ENCODE results near the gene SNTB2. TPM values are rescaled to one million over a fixed set of nuclear protein-coding genes. Genes with fewer than 3 reads are reported as not detected.

Gene SNTB2
- total and polyA plus RNA-seq, 2 of the 13 experiments (the other 11 are each of a cell fraction or from before 2014, with no cell fraction given), result 11.5 to 19.2 TPM

- peak; percentile 13; the same call in 1 of the 2 replicates for TF ChIP-seq ARNT2 (CRISPR knock-in tag; IDR thresholded peaks at IDR 0.05; ENCODE audit: low read depth)
- TF ChIP-seq, protein P1, sequence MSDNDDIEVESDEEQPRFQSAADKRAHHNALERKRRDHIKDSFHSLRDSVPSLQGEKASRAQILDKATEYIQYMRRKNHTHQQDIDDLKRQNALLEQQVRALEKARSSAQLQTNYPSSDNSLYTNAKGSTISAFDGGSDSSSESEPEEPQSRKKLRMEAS (IDR thresholded peaks at IDR 0.05), result peak; percentile 13
- TF ChIP-seq, protein P2, sequence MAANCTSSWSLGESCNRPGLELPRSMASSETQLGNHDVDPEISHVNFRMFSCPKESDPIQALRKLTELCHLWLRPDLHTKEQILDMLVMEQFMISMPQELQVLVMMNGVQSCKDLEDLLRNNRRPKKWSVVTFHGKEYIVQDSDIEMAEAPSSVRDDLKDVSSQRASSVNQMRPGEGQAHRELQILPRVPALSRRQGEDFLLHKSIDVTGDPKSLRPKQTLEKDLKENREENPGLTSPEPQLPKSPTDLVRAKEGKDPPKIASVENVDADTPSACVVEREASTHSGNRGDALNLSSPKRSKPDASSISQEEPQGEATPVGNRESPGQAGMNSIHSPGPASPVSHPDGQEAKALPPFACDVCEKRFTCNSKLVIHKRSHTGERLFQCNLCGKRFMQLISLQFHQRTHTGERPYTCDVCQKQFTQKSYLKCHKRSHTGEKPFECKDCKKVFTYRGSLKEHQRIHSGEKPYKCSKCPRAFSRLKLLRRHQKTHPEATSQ (CRISPR knock-in tag; IDR thresholded peaks at IDR 0.05; ENCODE audit: borderline replicate concordance), result 0 out of 2 replicates have a peak, but pooled peaks have one; percentile 61
- TF ChIP-seq, protein P3, sequence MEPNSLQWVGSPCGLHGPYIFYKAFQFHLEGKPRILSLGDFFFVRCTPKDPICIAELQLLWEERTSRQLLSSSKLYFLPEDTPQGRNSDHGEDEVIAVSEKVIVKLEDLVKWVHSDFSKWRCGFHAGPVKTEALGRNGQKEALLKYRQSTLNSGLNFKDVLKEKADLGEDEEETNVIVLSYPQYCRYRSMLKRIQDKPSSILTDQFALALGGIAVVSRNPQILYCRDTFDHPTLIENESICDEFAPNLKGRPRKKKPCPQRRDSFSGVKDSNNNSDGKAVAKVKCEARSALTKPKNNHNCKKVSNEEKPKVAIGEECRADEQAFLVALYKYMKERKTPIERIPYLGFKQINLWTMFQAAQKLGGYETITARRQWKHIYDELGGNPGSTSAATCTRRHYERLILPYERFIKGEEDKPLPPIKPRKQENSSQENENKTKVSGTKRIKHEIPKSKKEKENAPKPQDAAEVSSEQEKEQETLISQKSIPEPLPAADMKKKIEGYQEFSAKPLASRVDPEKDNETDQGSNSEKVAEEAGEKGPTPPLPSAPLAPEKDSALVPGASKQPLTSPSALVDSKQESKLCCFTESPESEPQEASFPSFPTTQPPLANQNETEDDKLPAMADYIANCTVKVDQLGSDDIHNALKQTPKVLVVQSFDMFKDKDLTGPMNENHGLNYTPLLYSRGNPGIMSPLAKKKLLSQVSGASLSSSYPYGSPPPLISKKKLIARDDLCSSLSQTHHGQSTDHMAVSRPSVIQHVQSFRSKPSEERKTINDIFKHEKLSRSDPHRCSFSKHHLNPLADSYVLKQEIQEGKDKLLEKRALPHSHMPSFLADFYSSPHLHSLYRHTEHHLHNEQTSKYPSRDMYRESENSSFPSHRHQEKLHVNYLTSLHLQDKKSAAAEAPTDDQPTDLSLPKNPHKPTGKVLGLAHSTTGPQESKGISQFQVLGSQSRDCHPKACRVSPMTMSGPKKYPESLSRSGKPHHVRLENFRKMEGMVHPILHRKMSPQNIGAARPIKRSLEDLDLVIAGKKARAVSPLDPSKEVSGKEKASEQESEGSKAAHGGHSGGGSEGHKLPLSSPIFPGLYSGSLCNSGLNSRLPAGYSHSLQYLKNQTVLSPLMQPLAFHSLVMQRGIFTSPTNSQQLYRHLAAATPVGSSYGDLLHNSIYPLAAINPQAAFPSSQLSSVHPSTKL (CRISPR knock-in tag; IDR thresholded peaks at IDR 0.05), result peak; percentile 29; the same call in 1 of the 2 replicates
- 0 out of 2 replicates have a peak, but pooled peaks have one; percentile 13 for TF ChIP-seq ZNF670 (CRISPR knock-in tag; IDR thresholded peaks at IDR 0.05; ENCODE audit: borderline replicate concordance)
- 0 out of 2 replicates have a peak, but pooled peaks have one; percentile 49 for TF ChIP-seq HDAC2 (CRISPR knock-in tag; IDR thresholded peaks at IDR 0.05)
- TF ChIP-seq, protein P4, sequence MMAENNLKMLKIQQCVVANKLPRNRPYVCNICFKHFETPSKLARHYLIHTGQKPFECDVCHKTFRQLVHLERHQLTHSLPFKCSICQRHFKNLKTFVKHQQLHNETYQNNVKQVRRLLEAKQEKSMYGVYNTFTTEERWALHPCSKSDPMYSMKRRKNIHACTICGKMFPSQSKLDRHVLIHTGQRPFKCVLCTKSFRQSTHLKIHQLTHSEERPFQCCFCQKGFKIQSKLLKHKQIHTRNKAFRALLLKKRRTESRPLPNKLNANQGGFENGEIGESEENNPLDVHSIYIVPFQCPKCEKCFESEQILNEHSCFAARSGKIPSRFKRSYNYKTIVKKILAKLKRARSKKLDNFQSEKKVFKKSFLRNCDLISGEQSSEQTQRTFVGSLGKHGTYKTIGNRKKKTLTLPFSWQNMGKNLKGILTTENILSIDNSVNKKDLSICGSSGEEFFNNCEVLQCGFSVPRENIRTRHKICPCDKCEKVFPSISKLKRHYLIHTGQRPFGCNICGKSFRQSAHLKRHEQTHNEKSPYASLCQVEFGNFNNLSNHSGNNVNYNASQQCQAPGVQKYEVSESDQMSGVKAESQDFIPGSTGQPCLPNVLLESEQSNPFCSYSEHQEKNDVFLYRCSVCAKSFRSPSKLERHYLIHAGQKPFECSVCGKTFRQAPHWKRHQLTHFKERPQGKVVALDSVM (CRISPR knock-in tag; IDR thresholded peaks at IDR 0.05), result peak; percentile 71; the same call in 1 of the 2 replicates
- TF ChIP-seq ZNF138 (CRISPR knock-in tag; IDR thresholded peaks at IDR 0.05; ENCODE audit: low read depth), result peak; percentile 44
- TF ChIP-seq ZNF580 (CRISPR knock-in tag; IDR thresholded peaks at IDR 0.05; ENCODE audit: borderline replicate concordance, low read depth), result 0 out of 2 replicates have a peak, but pooled peaks have one; percentile 17
- no peak for TF ChIP-seq NFKBIZ (CRISPR knock-in tag; IDR thresholded peaks at IDR 0.05)
- peak; percentile 84 for TF ChIP-seq PHF21A (CRISPR knock-in tag; IDR thresholded peaks at IDR 0.05)
- peak; percentile 86 for TF ChIP-seq ZMYM3 (CRISPR knock-in tag; IDR thresholded peaks at IDR 0.05)
- no peak for TF ChIP-seq FOXP1 (IDR thresholded peaks at IDR 0.05)
- no peak for TF ChIP-seq FOXP1 (CRISPR knock-in tag; IDR thresholded peaks at IDR 0.05)
- TF ChIP-seq SOX6 (IDR thresholded peaks at IDR 0.05), result no peak
- peak; percentile 41 for TF ChIP-seq SOX6 (CRISPR knock-in tag; IDR thresholded peaks at IDR 0.05)
- TF ChIP-seq, protein P5, sequence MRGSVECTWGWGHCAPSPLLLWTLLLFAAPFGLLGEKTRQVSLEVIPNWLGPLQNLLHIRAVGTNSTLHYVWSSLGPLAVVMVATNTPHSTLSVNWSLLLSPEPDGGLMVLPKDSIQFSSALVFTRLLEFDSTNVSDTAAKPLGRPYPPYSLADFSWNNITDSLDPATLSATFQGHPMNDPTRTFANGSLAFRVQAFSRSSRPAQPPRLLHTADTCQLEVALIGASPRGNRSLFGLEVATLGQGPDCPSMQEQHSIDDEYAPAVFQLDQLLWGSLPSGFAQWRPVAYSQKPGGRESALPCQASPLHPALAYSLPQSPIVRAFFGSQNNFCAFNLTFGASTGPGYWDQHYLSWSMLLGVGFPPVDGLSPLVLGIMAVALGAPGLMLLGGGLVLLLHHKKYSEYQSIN (CRISPR knock-in tag; IDR thresholded peaks at IDR 0.05; ENCODE audit: borderline replicate concordance), result 0 out of 2 replicates have a peak, but pooled peaks have one; percentile 1
- 0 out of 2 replicates have a peak, but pooled peaks have one; percentile 2 for TF ChIP-seq ETV5 (CRISPR knock-in tag; IDR thresholded peaks at IDR 0.05; ENCODE audit: borderline replicate concordance)
- peak; percentile 97; the same call in 1 of the 2 replicates for TF ChIP-seq ZNF563 (CRISPR knock-in tag; IDR thresholded peaks at IDR 0.05)
Measured at GRCh38 chr16:69311533-69312387, 124.8 kb downstream of the SNTB2 start (continued).
